Right lobe of liver (tissue), 4 donors: Measurements from ENCODE around the gene RUSF1.
"Not testable (repeated sequence)": the region's sequence is repeated elsewhere in the genome, so short reads cannot be mapped to it uniquely, and the experiment has no call there.

Experiments
- POLR2A ChIP-seq: fragments of 450-650 bp; IDR thresholded peaks from one replicate; pipeline ENCODE4 v1.6.1; 2017; ENCODE audit warnings: antibody characterized with exemption, mild to moderate bottlenecking
- TF ChIP-seq, protein P1 (sequence below), 4 donors: fragments of 200-600 bp in 3 of 4; fragments of 450-650 bp in 1 of 4; IDR thresholded peaks; one replicate each; pipeline versions ENCODE4 v1.5.1 to v1.8.0; 2016 to 2022; ENCODE audit warnings: antibody characterized with exemption in 4 of 4, mild to moderate bottlenecking in 2 of 4
- donor health status: DM: no; HTN: no; CAD: no.
- donor health status: DM: no; HTN: no; CAD: no.
- donor health status: DM: no; HTN: yes; CAD: no.

DNA sequence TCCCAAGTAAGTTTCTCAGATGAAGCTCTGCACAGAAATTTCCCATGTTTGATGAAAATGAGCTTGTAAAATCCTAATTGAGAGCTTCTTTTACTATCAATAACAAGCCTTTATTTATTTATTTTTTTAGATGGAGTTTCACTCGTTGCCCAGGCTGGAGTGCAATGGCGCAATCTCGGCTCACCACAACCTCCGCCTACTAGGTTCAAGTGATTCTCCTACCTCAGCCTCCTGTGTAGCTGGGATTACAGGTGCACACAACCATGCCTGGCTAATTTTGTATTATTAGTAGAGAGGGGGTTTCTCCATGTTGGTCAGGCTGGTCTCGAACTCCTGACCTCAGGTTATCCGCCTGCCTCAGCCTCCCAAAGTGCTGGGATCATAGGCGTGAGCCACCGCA is 4.6 kb downstream of the RUSF1 start:
- not testable (repeated sequence) for TF ChIP-seq POLR2A
- TF ChIP-seq, protein P1, sequence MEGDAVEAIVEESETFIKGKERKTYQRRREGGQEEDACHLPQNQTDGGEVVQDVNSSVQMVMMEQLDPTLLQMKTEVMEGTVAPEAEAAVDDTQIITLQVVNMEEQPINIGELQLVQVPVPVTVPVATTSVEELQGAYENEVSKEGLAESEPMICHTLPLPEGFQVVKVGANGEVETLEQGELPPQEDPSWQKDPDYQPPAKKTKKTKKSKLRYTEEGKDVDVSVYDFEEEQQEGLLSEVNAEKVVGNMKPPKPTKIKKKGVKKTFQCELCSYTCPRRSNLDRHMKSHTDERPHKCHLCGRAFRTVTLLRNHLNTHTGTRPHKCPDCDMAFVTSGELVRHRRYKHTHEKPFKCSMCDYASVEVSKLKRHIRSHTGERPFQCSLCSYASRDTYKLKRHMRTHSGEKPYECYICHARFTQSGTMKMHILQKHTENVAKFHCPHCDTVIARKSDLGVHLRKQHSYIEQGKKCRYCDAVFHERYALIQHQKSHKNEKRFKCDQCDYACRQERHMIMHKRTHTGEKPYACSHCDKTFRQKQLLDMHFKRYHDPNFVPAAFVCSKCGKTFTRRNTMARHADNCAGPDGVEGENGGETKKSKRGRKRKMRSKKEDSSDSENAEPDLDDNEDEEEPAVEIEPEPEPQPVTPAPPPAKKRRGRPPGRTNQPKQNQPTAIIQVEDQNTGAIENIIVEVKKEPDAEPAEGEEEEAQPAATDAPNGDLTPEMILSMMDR (IDR thresholded peaks at IDR 0.05) = not testable (repeated sequence)
